GM18502 (cell line): ENCODE results near the gene ATAD2B.
A peak's percentile ranks its signal among the peaks of the same experiment; 100 is the strongest.

Experiments used
- ATAC-seq: cut with Tn5 transposase; IDR thresholded peaks from one replicate; pipeline ENCODE4 v1.9.1; 2021; ENCODE audit warnings: mild to moderate bottlenecking; ENCODE audit not compliant: unreplicated experiment, poor library complexity

Gene ATAD2B

DNA sequence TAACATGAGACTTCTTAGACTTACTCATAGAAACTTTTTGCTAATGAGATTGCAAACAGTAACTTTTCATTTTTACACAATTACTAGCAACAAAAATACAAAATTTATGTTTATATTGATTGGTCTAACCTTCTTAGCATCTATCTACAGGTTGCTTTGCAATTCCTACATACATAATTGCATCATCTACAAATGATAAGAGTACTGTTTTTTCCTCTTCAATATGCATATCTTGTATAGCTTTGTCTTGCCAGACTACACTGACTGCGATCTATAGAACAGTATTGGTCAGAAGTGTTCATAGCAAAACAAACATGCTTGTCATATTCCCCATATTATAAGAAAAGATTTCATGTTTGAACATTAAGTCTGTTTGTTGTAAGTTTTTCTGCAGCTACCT is 87.9 kb downstream of the ATAD2B start:
- no peak for ATAC-seq

DNA sequence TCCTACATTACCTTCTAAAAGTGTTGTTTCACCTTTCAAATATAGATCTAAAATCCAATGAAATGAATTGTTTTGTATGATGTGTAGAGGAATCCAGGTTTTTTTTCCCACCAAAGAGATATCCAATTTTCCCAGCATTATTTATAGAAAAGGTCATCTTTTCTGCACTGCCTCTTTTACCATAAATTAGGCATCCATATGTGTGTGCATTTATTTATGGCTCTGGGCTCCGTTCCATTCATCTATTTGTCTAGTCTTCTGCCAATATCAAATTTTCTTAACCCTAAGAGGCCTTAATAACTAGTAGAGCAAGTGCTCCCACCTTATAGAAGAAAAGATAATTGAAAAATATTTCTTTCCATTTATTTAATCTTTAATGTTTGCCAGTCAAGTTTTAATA is 88.3 kb downstream of the ATAD2B start:
- ATAC-seq = no peak

DNA sequence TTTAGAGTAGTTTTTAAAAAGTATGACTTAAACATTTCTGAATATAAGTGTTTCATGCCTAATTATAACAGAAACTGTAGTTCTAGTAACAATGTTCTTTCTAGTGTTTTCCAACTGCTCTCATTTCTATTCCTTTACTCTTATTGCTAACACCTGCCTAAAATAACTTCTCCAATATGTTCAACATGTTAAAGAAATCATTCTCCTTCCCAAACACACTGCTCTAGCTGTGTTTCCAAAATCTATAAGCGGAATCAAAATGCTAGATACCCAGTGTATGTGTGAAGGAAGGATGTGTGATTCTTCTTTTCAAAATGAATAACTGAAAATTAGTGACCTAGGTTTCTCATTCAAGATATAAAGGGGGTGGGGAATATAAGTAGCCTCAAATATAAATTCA is 89.1 kb downstream of the ATAD2B start:
- no peak for ATAC-seq

DNA sequence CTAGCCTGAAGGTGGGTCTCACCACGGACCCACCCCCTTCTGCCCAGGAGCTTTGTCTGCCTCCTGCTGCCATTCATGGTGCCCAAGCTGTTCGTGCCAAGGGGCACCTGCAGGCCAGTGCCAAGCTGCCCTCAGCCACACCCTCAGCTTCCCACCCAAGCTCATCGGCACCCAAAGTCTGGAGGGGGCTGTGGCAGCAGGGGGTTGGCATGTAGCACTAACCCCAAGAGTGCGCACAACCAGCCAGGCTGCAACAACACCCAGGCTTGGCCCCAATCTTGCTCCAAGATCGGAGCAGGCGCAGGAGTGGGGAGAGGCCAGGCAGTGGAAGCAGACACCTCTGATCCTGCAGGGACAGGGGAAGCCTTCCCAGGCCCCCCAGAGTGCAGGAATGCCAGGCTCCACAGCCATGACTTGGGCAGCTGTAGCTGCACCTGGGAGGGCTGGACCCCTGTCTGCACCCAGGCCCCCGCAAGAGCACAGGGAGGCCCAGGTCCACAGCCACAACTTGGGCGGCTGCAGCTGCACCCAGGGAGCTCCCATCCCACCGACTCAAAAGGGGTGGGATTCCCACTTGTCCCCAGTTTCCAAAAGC is 89.9 kb downstream of the ATAD2B start:
- no peak for ATAC-seq

DNA sequence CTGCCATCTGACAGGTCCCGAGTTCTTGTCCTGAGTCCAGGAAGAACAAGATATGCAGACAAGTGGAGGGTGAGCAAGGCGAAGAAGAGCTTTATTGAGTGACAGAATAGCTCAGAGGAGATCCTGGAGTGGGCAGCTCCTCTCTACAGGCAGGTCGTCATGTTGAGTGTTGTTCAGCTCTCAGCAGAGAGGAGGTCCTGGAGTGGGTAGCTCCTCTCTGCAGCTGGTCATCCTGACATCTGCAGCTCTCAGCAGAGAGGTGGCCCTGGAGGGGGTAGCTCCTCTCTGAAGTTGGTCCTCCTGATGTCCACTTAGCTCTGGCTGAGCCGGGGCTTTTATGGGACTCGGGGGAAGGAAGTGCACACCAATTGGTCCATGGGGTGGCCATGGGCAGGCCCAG is 90.4 kb downstream of the ATAD2B start:
- no peak for ATAC-seq

DNA sequence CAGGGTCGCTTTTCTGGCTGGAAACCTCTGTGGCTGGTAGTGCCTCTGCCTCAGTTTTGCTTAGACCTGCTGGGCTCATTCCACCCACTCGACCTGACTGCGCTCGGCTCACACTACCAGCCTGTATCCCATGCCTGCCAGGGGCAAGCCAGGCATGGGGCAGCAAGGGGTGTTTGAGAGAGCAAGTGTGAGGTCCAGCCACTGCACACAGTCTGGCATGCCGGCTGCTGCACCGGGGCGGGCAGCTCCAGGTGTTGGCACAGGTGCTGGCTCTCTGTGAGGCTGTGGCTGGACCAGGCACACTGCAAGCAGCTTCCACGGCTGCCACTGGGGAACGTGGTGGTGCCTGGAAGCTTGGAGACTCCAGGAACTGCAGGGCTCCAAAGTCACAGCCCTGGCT is 90.9 kb downstream of the ATAD2B start:
- ATAC-seq = no peak

DNA sequence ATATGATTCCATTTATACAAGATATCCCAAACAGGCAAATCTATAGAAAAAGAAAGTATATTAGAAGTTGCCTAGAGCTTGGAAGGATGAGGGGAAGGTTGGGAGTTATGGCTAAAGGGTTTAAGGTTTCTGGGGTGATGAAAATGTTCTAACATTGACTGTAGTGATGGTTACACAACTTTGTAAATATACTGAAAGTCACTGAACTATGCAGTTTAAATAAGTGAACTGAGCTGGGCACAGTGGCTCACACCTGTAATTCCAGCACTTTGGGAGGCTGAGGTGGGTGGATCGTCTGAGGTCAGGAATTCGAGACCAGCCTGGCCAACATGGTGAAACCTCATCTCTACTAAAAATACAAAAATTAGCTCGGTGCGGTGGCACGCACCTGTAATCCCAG is 91.5 kb downstream of the ATAD2B start:
- ATAC-seq = no peak

DNA sequence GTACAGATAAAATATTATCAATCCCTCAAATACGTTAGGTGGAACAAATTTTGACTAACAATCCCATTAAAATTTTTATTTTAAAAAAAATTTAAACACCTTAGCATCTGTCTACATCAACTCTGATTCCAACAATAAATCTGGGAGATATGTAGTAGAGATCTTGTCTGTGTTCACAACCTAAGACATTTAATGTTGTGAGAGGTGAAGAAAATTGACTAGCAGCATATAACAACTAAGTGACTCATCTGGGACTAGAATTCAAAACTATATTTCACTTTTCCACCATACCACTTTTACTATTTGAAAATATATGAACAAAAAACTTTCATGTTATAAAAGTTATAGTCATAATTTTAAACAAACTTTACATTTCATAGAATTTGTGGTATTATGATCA is 97.9 kb downstream of the ATAD2B start:
- ATAC-seq = no peak

DNA sequence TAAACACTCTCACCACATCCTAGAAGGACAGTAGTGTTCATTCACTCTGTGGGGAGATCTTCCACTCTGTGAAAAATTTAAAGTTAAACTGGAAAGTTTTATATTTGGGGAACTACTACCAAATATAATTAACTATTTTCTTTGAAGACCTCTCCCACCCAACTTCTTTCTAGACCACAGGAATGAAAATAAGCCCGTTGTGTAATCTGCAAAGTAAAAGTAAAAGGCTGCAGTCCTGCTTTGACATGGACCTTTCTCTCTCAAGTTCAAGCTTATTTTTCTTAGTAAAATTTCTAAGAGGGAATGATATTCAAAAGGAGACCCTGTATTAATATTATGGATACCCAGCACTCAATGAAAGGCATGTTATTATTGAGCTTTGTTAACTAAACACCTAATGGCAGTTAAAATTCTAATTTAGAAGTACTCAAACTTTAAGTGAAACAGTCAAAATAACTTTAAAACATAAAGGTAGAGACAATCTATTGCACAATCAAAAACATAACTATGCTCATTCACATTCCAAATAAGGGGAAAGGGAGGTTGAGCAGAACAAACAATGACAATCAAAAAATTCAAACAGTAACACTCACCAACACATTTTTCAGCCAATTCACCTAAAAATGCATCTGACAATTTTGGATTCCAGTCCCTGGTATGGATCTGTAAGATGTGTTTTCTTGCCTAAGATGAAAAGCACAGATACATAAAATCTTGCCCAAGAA is 98.5 kb downstream of the ATAD2B start:
- no peak for ATAC-seq

DNA sequence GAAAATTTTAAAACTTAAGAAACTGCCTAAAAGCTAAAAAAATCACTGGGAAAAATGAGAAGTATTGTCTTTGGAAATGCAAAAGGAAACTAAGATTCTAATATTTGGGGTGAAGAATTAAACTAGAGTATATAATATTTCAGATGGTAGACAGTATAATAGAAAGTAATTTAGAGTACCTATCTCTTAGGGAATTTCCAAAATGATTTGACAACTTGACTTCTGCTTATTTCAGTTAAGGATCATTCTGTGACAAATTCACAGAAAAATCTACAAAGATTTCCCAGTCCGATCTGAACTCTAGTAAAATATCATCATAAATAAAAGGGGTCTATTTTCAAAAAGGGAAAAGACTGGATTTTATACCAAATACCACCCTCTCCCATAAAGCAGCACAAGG is 99.6 kb downstream of the ATAD2B start:
- ATAC-seq = no peak

DNA sequence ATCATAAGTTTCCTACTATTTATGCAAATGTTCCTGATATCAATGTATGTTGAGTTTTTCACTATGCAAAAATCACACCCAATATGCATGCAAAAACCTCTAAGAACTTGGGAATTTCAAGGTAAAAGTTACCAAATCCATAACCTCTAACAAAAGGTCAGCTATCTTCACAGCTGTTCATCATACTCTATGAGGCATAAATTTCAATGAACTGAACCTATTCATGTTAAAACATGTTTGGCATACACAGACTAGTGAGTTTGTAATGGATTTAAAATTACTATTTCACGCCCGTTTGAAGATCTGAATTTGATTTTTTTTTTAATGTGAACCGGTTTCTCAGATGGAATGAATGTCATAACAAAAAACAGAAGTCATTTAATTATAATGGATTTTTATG is 100.2 kb downstream of the ATAD2B start:
- no peak for ATAC-seq

DNA sequence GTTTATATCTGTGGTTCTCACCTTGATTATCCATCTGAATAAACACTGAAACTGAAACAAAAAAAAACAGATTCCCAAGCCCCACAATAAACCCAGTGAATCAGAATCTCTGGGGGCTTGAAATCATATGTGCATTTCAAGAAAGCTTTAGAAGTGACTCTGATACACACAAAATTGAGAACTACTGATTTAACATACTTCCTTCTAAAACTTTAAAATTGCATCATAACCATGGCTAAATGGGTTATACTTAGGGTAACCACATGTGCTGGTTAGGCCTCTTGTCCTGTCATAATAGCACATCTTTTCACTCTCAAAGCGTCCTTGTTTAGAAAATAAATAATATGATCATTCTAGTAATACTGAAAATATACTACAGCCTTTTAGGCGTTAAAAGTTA is 100.9 kb downstream of the ATAD2B start:
- ATAC-seq = no peak

DNA sequence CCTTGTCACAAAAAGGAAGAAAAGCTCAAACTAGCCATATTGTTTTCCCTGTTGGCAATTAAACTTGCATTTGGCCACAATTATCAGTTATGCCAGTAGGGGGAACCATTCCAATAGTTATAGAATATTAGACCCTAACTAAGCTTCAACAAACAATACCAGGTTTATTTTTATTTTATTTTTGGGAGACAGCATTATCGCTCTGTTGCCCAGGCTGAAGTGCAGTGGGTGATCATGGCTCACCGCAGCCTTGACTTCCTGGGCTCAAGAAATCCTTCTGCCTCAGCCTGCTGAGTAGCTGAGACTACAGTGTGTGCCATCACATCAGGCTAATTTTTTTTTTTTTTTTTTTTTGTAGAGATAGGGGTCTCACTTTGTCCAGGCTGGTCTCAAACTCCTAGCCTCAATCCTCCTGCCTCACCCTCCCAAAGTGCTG is 102.1 kb downstream of the ATAD2B start:
- peak; percentile 51 for ATAC-seq

DNA sequence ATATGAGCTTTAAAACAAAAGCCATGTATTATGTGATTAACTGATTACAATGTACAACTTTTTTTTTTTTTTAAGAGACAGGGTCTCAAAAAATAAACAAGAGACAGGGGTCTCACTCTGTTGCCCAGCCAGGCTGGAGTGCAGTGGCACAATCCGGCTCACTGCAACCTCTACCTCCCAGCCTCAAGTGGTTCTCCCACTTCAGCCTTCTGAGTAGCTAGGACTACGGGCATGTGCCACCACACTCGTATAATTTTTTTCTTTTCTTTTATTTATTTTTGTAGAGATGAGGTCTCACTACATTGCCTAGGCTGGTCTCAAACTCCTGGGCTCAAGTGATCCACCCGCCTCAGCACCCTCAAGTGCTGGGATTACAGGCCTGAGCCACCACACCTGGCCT is 103.1 kb downstream of the ATAD2B start:
- no peak for ATAC-seq

DNA sequence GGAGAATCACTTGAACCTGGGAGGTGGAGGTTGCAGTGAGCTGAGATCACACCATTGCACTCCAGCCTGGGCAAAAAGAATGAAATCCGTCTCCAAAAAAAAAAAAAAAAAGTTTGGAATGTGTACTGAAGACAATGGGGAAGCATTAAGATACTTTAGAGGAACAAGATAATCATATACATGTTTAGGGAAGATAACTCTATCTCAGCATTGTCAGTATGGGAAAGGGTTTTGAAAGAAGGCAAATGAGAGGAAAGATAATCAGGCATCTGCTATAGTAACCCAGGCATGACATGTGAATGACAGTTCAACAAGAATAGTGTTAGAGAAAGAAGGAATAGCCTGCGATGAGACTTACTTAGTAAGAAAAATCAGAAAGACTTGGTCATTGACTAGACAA is 112.0 kb downstream of the ATAD2B start:
- ATAC-seq = no peak

DNA sequence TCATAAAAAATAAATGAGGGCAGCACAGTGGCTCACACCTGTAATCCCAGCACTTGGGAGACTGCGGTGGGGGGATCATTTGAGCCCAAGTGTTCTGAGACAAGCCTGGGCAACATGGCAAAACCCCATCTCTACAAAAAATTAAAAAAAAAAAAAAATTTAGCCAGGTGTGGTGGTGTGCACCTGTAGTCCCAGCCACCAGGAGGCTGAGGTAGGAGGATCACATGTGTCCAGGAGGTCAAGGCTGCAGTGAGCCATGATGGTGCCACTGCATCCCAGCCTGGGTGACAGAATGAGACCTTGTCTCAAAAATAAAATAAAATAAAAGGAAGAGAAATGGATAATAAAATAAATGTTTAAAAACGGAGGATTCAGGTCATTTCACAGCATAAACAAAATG is 113.5 kb downstream of the ATAD2B start:
- no peak for ATAC-seq

DNA sequence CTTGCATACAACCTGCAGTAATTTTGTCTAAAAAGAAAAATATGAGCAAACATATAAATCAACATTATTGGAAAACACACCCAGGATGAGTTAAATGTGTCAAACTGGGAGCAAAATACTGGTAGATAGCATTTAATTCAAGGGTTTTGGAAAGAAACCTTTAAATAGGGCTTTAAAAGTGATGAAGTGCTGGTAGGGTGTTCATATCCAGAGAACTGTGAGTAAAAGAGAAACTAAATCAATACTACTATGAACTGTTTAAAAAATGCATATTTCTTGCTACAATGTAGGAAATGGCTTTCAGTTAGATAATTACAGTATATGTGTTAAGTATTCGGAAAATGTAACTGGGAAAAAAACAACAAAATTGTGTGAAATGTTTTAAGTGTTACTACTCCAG is 117.8 kb downstream of the ATAD2B start:
- ATAC-seq = no peak

DNA sequence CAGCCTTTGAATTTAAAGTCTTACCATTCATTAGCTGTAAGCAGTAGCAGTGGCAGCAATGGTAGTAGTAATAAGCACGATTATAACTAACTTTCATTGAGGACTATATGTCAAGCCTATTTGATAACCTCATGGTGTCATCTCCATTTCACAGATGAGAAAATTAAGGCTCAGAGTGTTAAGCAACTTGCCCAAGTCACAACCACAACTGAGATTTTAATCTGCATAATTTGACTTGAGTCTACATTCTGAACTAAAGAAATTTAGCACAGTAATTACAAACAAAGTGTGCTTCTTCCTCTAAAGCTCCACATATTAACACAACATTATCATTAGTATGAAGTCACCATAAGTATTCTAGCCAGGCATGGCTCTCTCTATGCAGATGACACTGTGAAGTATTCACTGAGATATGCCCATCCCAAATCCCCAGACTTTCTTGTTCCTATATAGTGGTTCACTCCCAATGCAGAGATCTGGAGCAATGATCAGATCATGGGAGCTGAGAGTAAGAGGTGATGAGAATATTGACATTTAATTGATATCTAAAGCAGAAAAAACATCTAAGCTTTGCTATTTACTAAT is 120.2 kb downstream of the ATAD2B start:
- no peak for ATAC-seq

DNA sequence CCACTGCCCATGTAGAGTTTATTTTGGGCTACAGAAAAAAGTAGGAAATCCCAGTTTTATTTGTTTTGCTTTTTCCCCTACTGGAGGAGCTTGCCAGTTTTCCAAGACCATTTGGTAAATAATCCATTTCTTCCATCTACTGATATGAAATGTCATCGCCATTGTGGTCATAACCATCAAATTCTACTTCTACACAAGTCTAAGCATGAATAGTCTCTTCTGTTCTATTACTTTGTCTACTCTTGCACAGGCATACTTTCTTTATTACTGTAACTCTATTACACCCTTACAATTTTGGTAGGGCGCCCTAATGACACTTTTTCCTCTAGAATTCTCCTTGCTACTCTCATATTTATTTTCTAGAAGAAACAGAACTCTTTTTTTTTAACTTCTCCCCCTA is 120.7 kb downstream of the ATAD2B start:
- ATAC-seq = no peak

DNA sequence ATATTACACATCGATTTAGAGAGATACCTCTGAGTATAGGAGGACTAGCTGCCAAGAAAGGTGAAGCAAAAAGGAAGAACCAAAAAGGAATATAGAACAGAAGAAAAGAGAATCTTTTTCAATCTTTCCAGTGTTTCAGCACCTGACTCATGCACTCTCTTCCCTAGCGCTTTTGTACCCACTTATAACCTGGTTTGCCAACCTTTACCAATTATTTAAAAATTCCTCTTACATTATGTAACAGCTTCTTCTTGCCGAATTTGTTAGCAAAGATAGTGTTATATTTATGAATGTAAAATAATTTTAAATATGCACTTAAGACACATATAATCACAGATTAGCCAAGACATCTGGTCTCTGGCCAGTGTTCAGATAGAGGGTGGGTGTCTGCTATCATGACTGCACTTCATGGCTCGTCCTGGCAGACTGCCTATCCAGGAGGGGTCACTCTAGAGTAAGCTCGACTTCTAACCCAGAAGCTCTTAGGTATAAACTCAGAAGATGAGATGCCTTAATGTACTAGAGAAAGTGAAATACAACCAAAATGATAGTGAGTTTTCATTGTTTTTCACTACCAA is 122.9 kb downstream of the ATAD2B start:
- no peak for ATAC-seq

DNA sequence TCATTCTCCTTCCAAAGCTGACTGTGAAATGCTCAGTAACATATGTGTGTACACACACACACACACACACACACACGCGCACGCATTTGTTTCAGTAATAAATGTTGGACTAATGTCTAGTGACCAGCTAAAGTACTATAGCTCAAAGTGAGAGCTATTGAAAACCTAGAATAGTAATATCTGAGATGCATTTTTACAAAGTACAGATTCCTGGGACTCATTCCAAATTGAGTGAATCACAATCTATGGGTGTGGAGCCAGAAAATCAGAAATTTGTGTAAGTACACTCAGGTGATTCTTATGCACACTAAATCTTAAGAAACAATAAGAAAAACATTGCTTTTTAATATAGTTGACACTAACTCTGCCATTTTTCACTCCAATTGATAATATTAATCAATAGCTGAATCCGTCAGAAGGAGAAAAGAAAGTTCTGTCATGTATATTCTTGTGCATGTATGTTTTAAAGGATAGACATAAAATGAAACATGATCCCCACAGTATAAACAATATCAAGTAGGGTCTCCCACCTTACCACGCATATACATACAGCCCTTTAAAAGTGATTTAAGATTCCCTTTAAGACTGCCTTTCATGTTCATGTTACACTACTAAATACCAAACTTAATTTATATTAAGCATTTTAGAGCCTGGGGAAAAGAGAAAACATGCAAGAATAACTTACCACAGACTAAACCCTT is 123.5 kb downstream of the ATAD2B start:
- no peak for ATAC-seq
